Measurements from ENCODE around the gene ATP8A1.

The ATP8A1 gene

DNA sequence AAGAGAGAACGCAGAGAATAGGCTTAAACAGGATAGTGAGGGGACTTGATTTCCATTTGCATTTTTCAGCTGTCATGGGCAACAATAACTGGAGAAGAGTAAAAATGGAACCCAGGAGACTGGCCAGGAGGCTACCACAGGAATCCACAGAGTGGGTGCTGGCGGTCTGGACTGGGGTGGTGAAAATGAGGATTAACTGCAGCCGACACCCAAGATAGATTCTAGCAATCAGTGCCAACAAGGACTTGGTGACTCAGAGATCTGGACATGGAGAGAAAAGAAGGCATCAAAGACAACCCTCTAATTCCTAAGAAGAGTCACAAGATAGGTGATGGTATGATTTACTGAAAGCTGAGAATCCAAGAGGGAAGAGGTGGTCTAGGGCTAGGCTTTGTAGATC is 102.8 kb downstream of the ATP8A1 start:
- Histone ChIP-seq H3K9ac (ENCODE audit: low read length) (no peak overlapping the region), H3K9me3 (ENCODE audit: control insufficient read depth, low read length) (no peaks in the 10 kb centered on the region), H3K4me3 (ENCODE audit: low read length) (no peak overlapping the region), H3K4me1 (ENCODE audit: control insufficient read depth, insufficient read depth, low read length) (no peaks in the 10 kb centered on the region), H3K36me3 (ENCODE audit: control insufficient read depth, insufficient read depth, low read length) (no peaks in the 10 kb centered on the region), H3K27me3 (ENCODE audit: control insufficient read depth, insufficient read depth, low read length) (no peaks in the 10 kb centered on the region)

DNA sequence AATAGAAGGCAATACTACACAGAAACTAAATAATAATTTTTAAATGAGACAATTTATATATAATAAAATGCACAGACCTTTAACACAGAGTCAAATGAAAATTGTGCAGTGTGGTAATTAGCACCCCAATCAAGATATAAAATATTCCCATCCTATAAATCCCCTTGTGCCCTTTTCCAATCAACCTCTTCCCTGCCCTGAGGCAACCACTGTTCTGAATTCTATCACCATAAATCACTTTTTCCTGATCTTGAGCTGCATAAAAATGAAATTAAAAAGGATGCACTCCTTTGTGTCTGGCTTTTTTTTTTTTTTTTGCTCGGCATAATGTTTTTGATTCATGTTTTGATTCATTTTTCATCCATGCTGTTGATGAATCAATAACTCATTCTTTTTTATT is 107.0 kb downstream of the ATP8A1 start:
- no peaks in the 10 kb centered on the region for H3K36me3 ChIP-seq (ENCODE audit: control insufficient read depth, insufficient read depth, low read length)

DNA sequence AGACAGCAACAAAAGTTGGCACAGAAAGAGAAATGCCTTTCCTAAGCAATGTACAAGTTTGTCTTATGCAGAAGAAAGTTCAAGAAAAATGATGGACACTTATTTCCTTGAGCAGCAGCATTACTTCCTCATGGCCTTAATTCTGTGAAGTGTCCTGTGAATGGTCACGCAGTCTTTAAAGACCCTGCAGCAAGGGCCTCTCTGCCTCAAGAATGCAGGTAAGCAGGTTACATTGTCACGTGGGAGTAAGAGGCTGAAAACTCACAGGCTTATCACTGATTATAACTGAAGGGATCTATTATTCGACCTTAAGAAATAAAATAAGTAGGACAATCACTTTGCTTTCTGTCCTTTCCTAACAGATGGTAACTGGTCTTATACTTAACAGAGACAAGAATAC is 109.1 kb downstream of the ATP8A1 start:
- no peaks in the 10 kb centered on the region for H3K36me3 ChIP-seq (ENCODE audit: control insufficient read depth, insufficient read depth, low read length)
- H3K9me3 ChIP-seq (ENCODE audit: control insufficient read depth, low read length) = no peaks in the 10 kb centered on the region
- H3K4me1 ChIP-seq (ENCODE audit: control insufficient read depth, insufficient read depth, low read length) = no peaks in the 10 kb centered on the region
- no peak overlapping the region for H3K9ac ChIP-seq (ENCODE audit: low read length)
- H3K4me3 ChIP-seq (ENCODE audit: low read length) = no peak overlapping the region
- H3K27me3 ChIP-seq (ENCODE audit: control insufficient read depth, insufficient read depth, low read length) = no peaks in the 10 kb centered on the region

More for the DNA sequence above, 107.0 kb downstream of the ATP8A1 start:
- no peak overlapping the region for H3K9ac ChIP-seq (ENCODE audit: low read length)
- H3K9me3 ChIP-seq (ENCODE audit: control insufficient read depth, low read length) = no peaks in the 10 kb centered on the region
- H3K27me3 ChIP-seq (ENCODE audit: control insufficient read depth, insufficient read depth, low read length) = no peaks in the 10 kb centered on the region
- H3K4me3 ChIP-seq (ENCODE audit: low read length) = no peak overlapping the region
- no peaks in the 10 kb centered on the region for H3K4me1 ChIP-seq (ENCODE audit: control insufficient read depth, insufficient read depth, low read length)

DNA sequence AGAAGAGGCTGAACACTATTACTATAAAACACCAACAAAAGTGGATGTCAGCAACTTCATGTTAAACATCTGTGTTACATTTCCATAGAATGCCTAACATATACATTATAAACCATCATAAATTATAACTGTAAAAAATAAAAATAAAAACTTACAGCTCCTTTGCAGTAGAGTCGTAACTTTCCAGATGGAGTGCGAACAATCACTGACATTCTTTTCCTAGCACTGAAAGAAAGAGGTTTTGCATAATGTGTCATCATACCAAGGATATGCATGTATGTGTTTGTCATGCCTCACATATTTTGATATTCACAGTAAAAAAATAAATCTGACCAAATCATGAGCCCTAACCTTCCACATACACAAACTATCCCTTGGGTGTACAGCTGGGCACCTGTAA is 113.1 kb downstream of the ATP8A1 start:
- Histone ChIP-seq H3K4me1 (ENCODE audit: control insufficient read depth, insufficient read depth, low read length) (no peaks in the 10 kb centered on the region), H3K9me3 (ENCODE audit: control insufficient read depth, low read length) (no peaks in the 10 kb centered on the region), H3K4me3 (ENCODE audit: low read length) (no peak overlapping the region), H3K36me3 (ENCODE audit: control insufficient read depth, insufficient read depth, low read length) (no peaks in the 10 kb centered on the region), H3K27me3 (ENCODE audit: control insufficient read depth, insufficient read depth, low read length) (no peaks in the 10 kb centered on the region), H3K9ac (ENCODE audit: low read length) (no peak overlapping the region)

DNA sequence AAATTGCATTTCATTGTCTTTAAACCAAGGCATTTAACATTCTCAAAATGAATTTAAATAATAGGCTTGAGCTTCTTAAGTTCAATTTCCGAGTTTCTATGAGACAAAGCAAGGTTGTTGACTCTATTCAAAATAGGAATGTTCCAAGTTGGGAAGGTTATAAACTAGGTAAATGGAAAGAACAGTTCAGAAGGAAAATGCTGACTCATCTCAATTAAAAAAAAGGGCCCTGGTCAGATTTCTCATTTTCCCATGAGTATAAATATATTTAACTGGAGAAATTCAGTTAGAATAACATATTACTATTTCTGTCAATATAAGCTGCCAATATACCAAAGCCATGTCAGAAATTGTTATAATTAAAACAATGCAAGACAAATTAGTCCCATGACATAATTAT is 113.8 kb downstream of the ATP8A1 start:
- Histone ChIP-seq H3K9ac (ENCODE audit: low read length) (no peak overlapping the region), H3K4me3 (ENCODE audit: low read length) (no peak overlapping the region), H3K4me1 (ENCODE audit: control insufficient read depth, insufficient read depth, low read length) (no peaks in the 10 kb centered on the region), H3K27me3 (ENCODE audit: control insufficient read depth, insufficient read depth, low read length) (no peaks in the 10 kb centered on the region), H3K36me3 (ENCODE audit: control insufficient read depth, insufficient read depth, low read length) (no peaks in the 10 kb centered on the region), H3K9me3 (ENCODE audit: control insufficient read depth, low read length) (no peaks in the 10 kb centered on the region)

DNA sequence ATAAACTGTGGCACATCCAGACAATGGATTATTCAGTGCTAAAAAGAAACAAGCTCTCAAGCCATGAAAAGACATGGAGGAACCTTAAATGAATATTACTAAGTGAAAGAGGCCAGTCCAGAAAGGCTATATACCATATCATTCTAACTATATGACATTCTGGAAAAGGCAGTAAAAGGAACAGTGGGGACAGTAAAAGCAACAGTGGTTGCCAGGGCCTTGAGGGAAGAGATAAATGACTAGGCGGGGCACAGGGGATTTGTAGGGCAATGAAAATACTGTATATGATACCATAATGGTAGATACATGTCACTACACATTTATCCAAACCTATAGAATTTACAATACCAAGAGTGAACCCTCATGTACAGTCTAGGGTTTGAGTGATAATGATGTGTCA is 115.3 kb downstream of the ATP8A1 start:
- H3K9me3 ChIP-seq (ENCODE audit: control insufficient read depth, low read length) = no peaks in the 10 kb centered on the region
- no peak overlapping the region for H3K9ac ChIP-seq (ENCODE audit: low read length)
- no peak overlapping the region for H3K4me3 ChIP-seq (ENCODE audit: low read length)
- no peaks in the 10 kb centered on the region for H3K27me3 ChIP-seq (ENCODE audit: control insufficient read depth, insufficient read depth, low read length)
- no peaks in the 10 kb centered on the region for H3K36me3 ChIP-seq (ENCODE audit: control insufficient read depth, insufficient read depth, low read length)
- H3K4me1 ChIP-seq (ENCODE audit: control insufficient read depth, insufficient read depth, low read length) = no peaks in the 10 kb centered on the region

DNA sequence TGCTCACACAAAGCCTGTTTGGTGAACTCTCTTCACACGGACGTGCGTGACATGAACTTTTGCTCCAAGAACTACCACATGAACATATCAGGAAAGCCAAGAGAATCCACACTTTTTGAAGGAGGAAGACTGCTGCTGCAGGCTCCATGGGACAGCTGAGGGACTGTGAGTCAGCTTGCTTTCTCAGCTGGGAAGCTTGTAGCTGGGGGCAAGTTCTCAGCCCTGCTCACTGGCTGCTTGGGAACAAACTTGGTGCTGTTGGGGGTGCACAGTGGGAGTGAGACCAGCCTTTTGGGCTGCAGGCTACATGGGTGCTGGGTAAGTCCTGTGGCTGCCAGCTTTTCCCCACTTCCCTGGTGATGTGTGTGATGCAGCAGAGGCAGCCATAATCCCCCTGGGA is 123.9 kb downstream of the ATP8A1 start:
- Histone ChIP-seq H3K9me3 (ENCODE audit: control insufficient read depth, low read length) (no peaks in the 10 kb centered on the region), H3K27me3 (ENCODE audit: control insufficient read depth, insufficient read depth, low read length) (no peaks in the 10 kb centered on the region), H3K36me3 (ENCODE audit: control insufficient read depth, insufficient read depth, low read length) (no peaks in the 10 kb centered on the region)

DNA sequence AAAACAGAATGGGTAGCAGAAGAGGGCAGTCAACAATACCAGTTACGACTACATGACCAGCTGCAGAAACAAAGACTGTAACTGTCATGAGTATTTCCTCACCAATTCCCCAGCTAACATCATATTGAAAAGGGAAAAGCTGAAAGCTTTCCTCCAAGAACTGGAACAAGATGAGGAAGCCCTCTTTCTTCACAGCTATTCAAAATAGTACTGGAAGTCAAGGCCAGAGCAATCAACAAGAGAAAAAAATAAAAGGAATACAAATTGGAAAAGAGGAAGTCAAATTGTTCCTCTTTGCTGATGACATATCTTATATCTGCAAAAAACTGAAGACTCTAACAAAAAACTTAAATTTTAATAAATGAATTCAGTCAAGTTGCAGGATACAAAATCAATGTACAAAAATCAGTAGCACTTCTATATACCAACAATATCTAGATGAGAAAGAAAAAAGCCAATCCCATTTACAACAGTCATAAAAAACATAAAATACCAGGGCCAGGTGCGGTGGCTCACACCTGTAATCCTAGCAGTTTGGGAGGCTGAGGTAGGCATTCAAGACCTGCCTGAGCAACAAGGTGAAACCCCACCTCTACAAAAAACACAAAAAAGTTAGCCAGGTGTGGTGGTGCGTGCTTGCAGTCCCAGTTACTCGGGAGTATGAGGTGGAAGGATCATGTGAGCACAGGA is 125.4 kb downstream of the ATP8A1 start:
- no peaks in the 10 kb centered on the region for H3K36me3 ChIP-seq (ENCODE audit: control insufficient read depth, insufficient read depth, low read length)

More for the DNA sequence above, 123.9 kb downstream of the ATP8A1 start:
- no peaks in the 10 kb centered on the region for H3K4me1 ChIP-seq (ENCODE audit: control insufficient read depth, insufficient read depth, low read length)
- H3K4me3 ChIP-seq (ENCODE audit: low read length) = no peak overlapping the region
- H3K9ac ChIP-seq (ENCODE audit: low read length) = no peak overlapping the region

DNA sequence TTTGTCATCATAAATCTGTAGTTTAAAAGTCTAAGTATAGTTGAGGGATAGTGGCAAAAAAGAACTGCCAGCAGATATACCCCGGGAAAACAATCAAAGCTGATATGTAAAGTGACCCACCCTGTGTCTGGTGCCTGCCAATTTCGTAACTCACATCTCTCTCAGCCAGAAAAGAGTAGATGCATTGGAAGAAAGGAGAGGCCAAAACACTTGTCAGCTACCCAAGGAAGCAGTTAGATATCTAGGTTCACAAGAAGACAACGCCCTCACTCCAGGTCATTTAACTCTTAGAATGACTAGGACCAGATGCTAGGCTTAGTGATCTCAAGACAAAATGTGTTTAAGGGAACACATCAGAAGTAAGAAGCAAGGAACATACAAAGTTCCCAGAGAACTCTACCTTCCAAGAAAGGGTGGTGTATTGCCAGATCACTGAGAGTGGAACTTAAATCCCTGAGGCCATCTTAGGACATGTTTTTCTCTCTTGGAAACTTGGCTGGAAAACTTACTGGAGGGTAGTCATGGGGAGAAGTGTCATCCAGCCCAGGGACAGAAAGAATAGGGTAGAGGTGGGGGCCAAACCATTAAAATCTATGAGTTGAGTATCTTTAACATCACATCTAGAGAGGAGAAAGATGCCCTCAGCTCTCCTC is 133.7 kb downstream of the ATP8A1 start:
- H3K27me3 ChIP-seq (ENCODE audit: control insufficient read depth, insufficient read depth, low read length) = no peaks in the 10 kb centered on the region
- no peak overlapping the region for H3K9ac ChIP-seq (ENCODE audit: low read length)
- H3K36me3 ChIP-seq (ENCODE audit: control insufficient read depth, insufficient read depth, low read length) = no peaks in the 10 kb centered on the region
- H3K4me3 ChIP-seq (ENCODE audit: low read length) = no peak overlapping the region
- no peaks in the 10 kb centered on the region for H3K4me1 ChIP-seq (ENCODE audit: control insufficient read depth, insufficient read depth, low read length)
- H3K9me3 ChIP-seq (ENCODE audit: control insufficient read depth, low read length) = no peaks in the 10 kb centered on the region

More for the DNA sequence above, 125.4 kb downstream of the ATP8A1 start:
- no peak overlapping the region for H3K4me3 ChIP-seq (ENCODE audit: low read length)
- H3K9me3 ChIP-seq (ENCODE audit: control insufficient read depth, low read length) = no peaks in the 10 kb centered on the region
- H3K4me1 ChIP-seq (ENCODE audit: control insufficient read depth, insufficient read depth, low read length) = no peaks in the 10 kb centered on the region
- H3K9ac ChIP-seq (ENCODE audit: low read length) = no peak overlapping the region
- no peaks in the 10 kb centered on the region for H3K27me3 ChIP-seq (ENCODE audit: control insufficient read depth, insufficient read depth, low read length)

DNA sequence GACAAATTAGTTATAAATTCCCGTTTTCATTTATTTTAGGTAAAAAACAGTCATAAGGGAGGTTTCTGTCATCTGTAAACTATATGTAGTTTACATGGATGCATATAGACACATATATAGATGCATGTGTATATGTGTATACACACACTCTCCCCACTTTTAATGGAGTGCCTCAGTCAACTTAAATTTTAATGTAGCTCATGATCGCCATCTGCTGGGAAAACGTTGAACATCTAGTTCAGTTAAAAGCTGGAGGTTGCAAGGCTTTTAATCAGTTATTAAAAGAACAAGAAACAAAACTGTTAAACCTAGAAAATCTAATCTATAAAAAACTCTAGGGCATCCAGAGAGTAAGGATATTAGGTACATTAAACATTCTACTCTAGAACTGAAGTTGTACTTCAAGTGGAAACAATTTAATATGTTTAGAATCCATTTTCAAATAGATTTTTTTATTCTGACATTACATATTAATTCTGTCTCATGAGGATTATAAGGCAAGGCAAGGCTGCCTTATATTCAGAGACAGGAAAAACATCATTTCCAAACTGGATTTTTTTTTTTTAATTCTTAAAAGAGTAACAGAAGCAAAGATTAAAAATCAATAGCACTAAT is 137.0 kb downstream of the ATP8A1 start:
- no peak overlapping the region for H3K9ac ChIP-seq (ENCODE audit: low read length)
- no peaks in the 10 kb centered on the region for H3K9me3 ChIP-seq (ENCODE audit: control insufficient read depth, low read length)
- no peaks in the 10 kb centered on the region for H3K36me3 ChIP-seq (ENCODE audit: control insufficient read depth, insufficient read depth, low read length)
- no peak overlapping the region for H3K4me3 ChIP-seq (ENCODE audit: low read length)
- no peaks in the 10 kb centered on the region for H3K4me1 ChIP-seq (ENCODE audit: control insufficient read depth, insufficient read depth, low read length)
- no peaks in the 10 kb centered on the region for H3K27me3 ChIP-seq (ENCODE audit: control insufficient read depth, insufficient read depth, low read length)

DNA sequence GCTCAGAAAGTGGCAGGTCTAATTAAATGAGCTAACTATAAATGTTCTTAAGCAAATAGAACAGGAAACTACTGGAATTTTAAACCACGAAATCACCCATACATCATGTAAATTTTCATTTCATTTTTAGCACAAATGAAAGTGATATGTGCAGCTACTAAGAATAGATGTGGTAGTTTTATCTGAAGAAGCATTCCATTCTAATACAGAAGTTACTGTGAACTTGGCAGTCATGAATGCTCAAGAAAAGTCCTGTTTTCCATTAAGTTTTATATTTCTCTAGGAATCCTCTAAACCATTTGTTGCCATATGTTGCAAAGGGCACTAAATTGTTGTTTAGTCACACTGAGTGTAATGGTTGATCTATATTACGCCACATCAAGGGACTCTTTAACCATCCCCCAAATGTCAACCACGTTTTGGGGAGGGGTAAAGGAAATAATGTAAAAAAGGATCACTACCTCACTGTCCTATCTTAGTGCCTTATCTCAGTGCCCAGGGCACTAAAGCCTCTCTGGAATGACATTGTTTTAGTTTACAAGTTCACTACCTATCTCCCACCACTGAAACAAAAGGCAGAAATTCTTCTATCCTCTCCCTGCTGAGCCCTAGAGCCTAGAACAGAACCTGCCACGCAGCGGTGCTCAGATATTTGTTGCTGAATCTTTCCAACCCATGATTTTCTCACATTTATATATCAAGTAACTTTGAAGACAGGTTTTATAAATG is 141.6 kb downstream of the ATP8A1 start:
- Histone ChIP-seq H3K36me3 (ENCODE audit: control insufficient read depth, insufficient read depth, low read length) (no peaks in the 10 kb centered on the region), H3K4me1 (ENCODE audit: control insufficient read depth, insufficient read depth, low read length) (no peaks in the 10 kb centered on the region), H3K9ac (ENCODE audit: low read length) (no peak overlapping the region), H3K4me3 (ENCODE audit: low read length) (no peak overlapping the region), H3K27me3 (ENCODE audit: control insufficient read depth, insufficient read depth, low read length) (no peaks in the 10 kb centered on the region), H3K9me3 (ENCODE audit: control insufficient read depth, low read length) (no peaks in the 10 kb centered on the region)
